K562 (cell line): ENCODE data around the gene DNMT1. TPM values are rescaled to one million over a fixed set of nuclear protein-coding genes. Genes with fewer than 3 reads are reported as not detected.

Source experiments
- ATAC-seq: fragments of 200-7000 bp; cut with Tn5 transposase; 3 replicates; pipeline ENCODE4 v1.9.1; 2020; ENCODE audit warnings: moderate library complexity
- BruUV-seq: library from RNA; stranded (reverse); fragments of 400-500 nt; replicated peaks from 2 replicates; lab custom pipeline; 2021; lab: Mats Ljungman, UMichigan
- CTCF ChIA-PET: fragments of 300-600 bp; formaldehyde crosslinking; extraction: SDS; loops from one replicate; lab custom pipeline; 2021; ENCODE audit warnings: low intra/inter-chr PET ratio; lab: Yijun Ruan, JAX
- POLR2A ChIA-PET: fragments of 300-600, 350-650 bp; sonication (Branson Sonifier 250); formaldehyde crosslinking; extraction: SDS; loops from one replicate; lab custom pipeline; 2021; ENCODE audit warnings: antibody characterized with exemption, inconsistent platforms; lab: Yijun Ruan, JAX
- DNase-seq, 4 experiments: peaks; one replicate each; pipeline versions ENCODE4 v3.0.0 to v3.0.0-alpha.2; 2011 to 2018; ENCODE audit warnings: low spot score in 3 of 4, mixed read lengths in 3 of 4; ENCODE audit errors: extremely low read depth in 1 of 4
- FAIRE-seq: peaks from 2 replicates; lab custom pipeline; 2011; peaks lifted over from hg19 to GRCh38; lab: Jason Lieb, UNC
- H2AFZ ChIP-seq: 2 replicates; pipeline ENCODE4 v1.6.0; 2011; ENCODE audit warnings: low read depth, low read length, control low read depth, inconsistent platforms
- H3K27ac ChIP-seq: fragments of 200-600 bp; 3 replicates; pipeline ENCODE4 v1.8.0; 2011; ENCODE audit warnings: low read depth, mild to moderate bottlenecking, control low read depth, inconsistent platforms, low read length, moderate library complexity, mixed read lengths; ENCODE audit errors: extremely low read depth
- H3K27me3 ChIP-seq, 2 experiments: fragments of 300-600 bp in 1 of 2; 2 replicates in 1 of 2; 3 replicates in 1 of 2; pipeline versions ENCODE4 v1.6.0 to v1.8.0; 2011; ENCODE audit warnings: inconsistent platforms in 2 of 2, low read length in 2 of 2, mild to moderate bottlenecking in 1 of 2, mixed read lengths in 1 of 2, moderate library complexity in 1 of 2; ENCODE audit not compliant: control insufficient read depth in 2 of 2, insufficient read depth in 2 of 2
- H3K36me3 ChIP-seq: fragments of 300-600 bp; 3 replicates; pipeline ENCODE4 v1.8.0; 2011; ENCODE audit warnings: mild to moderate bottlenecking, low read length, inconsistent platforms; ENCODE audit not compliant: control insufficient read depth, insufficient read depth
- H3K4me1 ChIP-seq, 2 experiments: fragments of 200-600 bp in 1 of 2; replicated peaks in 1 of 2; 2 replicates in 1 of 2; 3 replicates in 1 of 2; pipeline versions ENCODE4 v1.5.1 to v1.8.0; 2011; ENCODE audit warnings: inconsistent platforms in 2 of 2, low read length in 2 of 2, mild to moderate bottlenecking in 1 of 2, mixed read lengths in 1 of 2, moderate library complexity in 1 of 2; ENCODE audit not compliant: control insufficient read depth in 2 of 2, insufficient read depth in 2 of 2
- H3K4me2 ChIP-seq: 2 replicates; pipeline ENCODE4 v1.6.1; 2011; ENCODE audit warnings: low read length, control low read depth, inconsistent platforms, mixed read lengths; ENCODE audit not compliant: insufficient read depth
- H3K4me3 ChIP-seq: fragments of 200-600 bp; sonication (generic), shearing (Covaris generic); 2 replicates; pipeline ENCODE4 v1.5.1; 2016; ENCODE audit warnings: control low read depth, inconsistent platforms
- H3K79me2 ChIP-seq: fragments of 200-600 bp; 3 replicates; pipeline ENCODE4 v1.8.0; 2011; ENCODE audit warnings: low read length, inconsistent platforms; ENCODE audit not compliant: control insufficient read depth, insufficient read depth
- H3K9ac ChIP-seq, 2 experiments: 2 replicates each; pipeline versions ENCODE4 v1.6.0 to v1.6.1; 2011; ENCODE audit warnings: low read depth in 2 of 2, low read length in 2 of 2, control low read depth in 1 of 2, inconsistent platforms in 1 of 2, mild to moderate bottlenecking in 1 of 2, mixed read lengths in 1 of 2; ENCODE audit not compliant: insufficient read depth in 1 of 2
- H3K9me1 ChIP-seq: one replicate; pipeline ENCODE4 v1.6.0; 2011; ENCODE audit warnings: inconsistent platforms, mild to moderate bottlenecking, low read length, moderate library complexity; ENCODE audit not compliant: control insufficient read depth, insufficient read depth
- H3K9me3 ChIP-seq: replicated peaks from 2 replicates; pipeline ENCODE4 v1.5.1; 2011; ENCODE audit warnings: low read depth, low read length, inconsistent platforms; ENCODE audit not compliant: control insufficient read depth, insufficient read depth
- H4K20me1 ChIP-seq: replicated peaks from 2 replicates; pipeline ENCODE4 v1.6.1; 2011; ENCODE audit warnings: low read length, inconsistent platforms, mixed read lengths; ENCODE audit not compliant: control insufficient read depth, insufficient read depth
- BCOR ChIP-seq: fragments of 450-650 bp; IDR thresholded peaks from 2 replicates; pipeline ENCODE4 v1.6.1; 2016
- DIDO1 ChIP-seq: fragments of 450-650 bp; IDR thresholded peaks from 2 replicates; pipeline ENCODE4 v1.6.1; 2016; ENCODE audit warnings: low read depth, missing biosample characterization, missing genetic modification characterization
- L3MBTL2 ChIP-seq: fragments of 450-650 bp; IDR thresholded peaks from 2 replicates; pipeline ENCODE4 v1.6.1; 2016; ENCODE audit warnings: mild to moderate bottlenecking, moderate library complexity
- SAFB ChIP-seq: fragments of 200-400 bp; formaldehyde crosslinking; IDR thresholded peaks from 2 replicates; pipeline ENCODE4 v1.6.1; 2017; ENCODE audit warnings: low read depth, low read length, borderline replicate concordance
- ZC3H8 ChIP-seq: fragments of 450-650 bp; IDR thresholded peaks from 2 replicates; pipeline ENCODE4 v1.6.1; 2017
- ZFPM2 ChIP-seq: fragments of 250-450 bp; sonication (Bioruptor Pico); IDR thresholded peaks from 2 replicates; pipeline ENCODE4 v1.5.1; 2022; ENCODE audit warnings: mild to moderate bottlenecking
- WGBS: fragments of 100-300 bp; shearing (Covaris generic); methylation state at CpG from one replicate; pipeline ENCODE4 v1.1.6; 2016; ENCODE audit warnings: low coverage, mixed read lengths; ENCODE audit not compliant: insufficient coverage; ENCODE audit errors: missing lambda C conversion rate; 5-methylcytosine and 5-hydroxymethylcytosine counted together
- in situ Hi-C: fragments of 300-500 bp; cut with MboI; formaldehyde crosslinking; loops from 4 replicates; pipeline ENCODE4 v1.15.0; 2018; ENCODE audit warnings: inconsistent platforms, mixed read lengths
- intact Hi-C: fragments of 100-400 bp; cut with micrococcal nuclease; formaldehyde crosslinking; loops from 2 replicates; pipeline ENCODE4 v1.14.2; 2022
- polyA plus RNA-seq, 8 experiments: library from polyadenylated mRNA; depleted of rRNA in 4 of 8; stranded (reverse) in 5 of 8; unstranded in 3 of 8; fragments of >200 nt; fragmentation: Nextera tagmentation in 2 of 8; fragmentation: Illumina TruSeq in 1 of 8; extraction: Ambion mirVana in 2 of 8; extraction: Trizol in 1 of 8; gene quantifications; 2 replicates each; pipeline versions ENCODE4 v1.2.1 to v1.2.3, GENCODE V29; 2011 to 2014; ENCODE audit warnings: inconsistent platforms in 1 of 8, missing spikeins in 1 of 8
- total RNA-seq, 7 experiments: library from RNA; depleted of rRNA in 6 of 7; stranded (reverse); fragments of >200 nt in 6 of 7; fragmentation: Illumina TruSeq in 2 of 7; extraction: Trizol in 2 of 7; gene quantifications; 2 replicates each; pipeline versions ENCODE4 v1.2.1 to v1.2.3, GENCODE V29; 2011 to 2021; ENCODE audit warnings: low replicate concordance in 1 of 7
- TF ChIP-seq, protein P1 (sequence below): sonication (generic); formaldehyde crosslinking; IDR thresholded peaks from 2 replicates; pipeline ENCODE4 v1.8.0; 2023; ENCODE audit warnings: mild to moderate bottlenecking, missing genetic modification reagents
- TF ChIP-seq, protein P2 (sequence below): fragments of 250-450 bp; sonication (Bioruptor Pico); IDR thresholded peaks from 2 replicates; pipeline ENCODE4 v1.4.0; 2020
- TF ChIP-seq, protein P3 (sequence below): IDR thresholded peaks from 2 replicates; pipeline ENCODE4 v1.6.1; 2011; ENCODE audit not compliant: insufficient read length; ENCODE audit errors: extremely low read depth
- TF ChIP-seq, protein P4 (sequence below): fragments of 250-450 bp; sonication (Bioruptor Pico); IDR thresholded peaks from 2 replicates; pipeline ENCODE4 v1.5.0; 2020; ENCODE audit warnings: mild to moderate bottlenecking

Gene DNMT1
- total and polyA plus RNA-seq, 9 of the 15 experiments (the other 6 are each of a cell fraction or from before 2014, with no cell fraction given) = 80.1 to 271 (median 121) TPM

DNA sequence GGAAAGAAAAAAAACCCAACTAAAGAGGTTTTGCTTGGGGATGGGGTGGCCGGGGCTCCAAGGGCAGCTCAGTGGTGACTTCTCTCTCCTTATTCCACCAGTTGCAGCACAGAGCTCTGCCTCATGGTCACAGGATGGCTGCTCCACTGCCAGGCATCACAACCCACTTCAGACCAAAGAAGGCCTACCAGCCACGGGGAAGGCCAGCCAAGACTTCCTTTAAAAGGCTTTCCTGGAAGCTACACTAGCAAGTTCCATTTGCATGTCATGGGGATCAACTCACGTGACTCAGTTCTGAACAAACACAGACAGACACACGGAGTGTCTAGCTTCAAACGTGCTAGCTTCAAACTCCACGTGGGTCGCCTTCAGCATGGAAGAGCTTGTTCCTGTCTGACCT is 61.8 kb downstream of the DNMT1 start (continued):
- TF ChIP-seq, protein P1, sequence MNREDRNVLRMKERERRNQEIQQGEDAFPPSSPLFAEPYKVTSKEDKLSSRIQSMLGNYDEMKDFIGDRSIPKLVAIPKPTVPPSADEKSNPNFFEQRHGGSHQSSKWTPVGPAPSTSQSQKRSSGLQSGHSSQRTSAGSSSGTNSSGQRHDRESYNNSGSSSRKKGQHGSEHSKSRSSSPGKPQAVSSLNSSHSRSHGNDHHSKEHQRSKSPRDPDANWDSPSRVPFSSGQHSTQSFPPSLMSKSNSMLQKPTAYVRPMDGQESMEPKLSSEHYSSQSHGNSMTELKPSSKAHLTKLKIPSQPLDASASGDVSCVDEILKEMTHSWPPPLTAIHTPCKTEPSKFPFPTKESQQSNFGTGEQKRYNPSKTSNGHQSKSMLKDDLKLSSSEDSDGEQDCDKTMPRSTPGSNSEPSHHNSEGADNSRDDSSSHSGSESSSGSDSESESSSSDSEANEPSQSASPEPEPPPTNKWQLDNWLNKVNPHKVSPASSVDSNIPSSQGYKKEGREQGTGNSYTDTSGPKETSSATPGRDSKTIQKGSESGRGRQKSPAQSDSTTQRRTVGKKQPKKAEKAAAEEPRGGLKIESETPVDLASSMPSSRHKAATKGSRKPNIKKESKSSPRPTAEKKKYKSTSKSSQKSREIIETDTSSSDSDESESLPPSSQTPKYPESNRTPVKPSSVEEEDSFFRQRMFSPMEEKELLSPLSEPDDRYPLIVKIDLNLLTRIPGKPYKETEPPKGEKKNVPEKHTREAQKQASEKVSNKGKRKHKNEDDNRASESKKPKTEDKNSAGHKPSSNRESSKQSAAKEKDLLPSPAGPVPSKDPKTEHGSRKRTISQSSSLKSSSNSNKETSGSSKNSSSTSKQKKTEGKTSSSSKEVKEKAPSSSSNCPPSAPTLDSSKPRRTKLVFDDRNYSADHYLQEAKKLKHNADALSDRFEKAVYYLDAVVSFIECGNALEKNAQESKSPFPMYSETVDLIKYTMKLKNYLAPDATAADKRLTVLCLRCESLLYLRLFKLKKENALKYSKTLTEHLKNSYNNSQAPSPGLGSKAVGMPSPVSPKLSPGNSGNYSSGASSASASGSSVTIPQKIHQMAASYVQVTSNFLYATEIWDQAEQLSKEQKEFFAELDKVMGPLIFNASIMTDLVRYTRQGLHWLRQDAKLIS (CRISPR knock-in tag) = no peak

DNA sequence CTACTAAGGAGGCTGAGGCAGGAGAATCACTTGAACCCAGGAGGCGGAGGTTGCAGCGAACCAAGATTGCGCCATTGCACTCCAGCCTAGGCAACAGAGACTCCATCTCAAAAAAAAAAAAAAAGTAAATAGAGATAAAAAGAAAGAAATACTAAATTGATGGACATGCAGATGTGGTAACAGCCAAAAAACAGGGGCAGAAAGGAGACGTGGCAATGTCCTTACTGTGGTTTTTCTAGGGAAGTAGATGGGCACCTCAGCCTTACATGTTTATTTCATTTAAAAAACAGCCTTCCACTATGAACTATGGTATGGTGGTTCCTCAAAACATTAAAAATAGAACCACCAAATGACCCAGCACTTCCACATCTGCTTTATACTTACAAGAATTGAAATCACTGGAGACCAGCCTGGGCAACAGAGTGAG is 68.5 kb downstream of the DNMT1 start:
- no peak overlapping the region for H3K4me2 ChIP-seq
- H2AFZ ChIP-seq = no peak overlapping the region
- peaks cover 13% of the 10 kb centered on the region; the same call in 2 of the 3 replicates for H3K36me3 ChIP-seq
- no peaks in the 10 kb centered on the region for H3K9me3 ChIP-seq
- ATAC-seq = no peak
- no peak overlapping the region for H3K4me3 ChIP-seq
- no peaks in the 10 kb centered on the region; a peak in 1 of 5 replicates for H3K4me1 ChIP-seq
- BruUV-seq = no TSS peak
- DNase-seq = no peak
- H3K79me2 ChIP-seq = no peaks in the 10 kb centered on the region
- intact Hi-C loops (no loop called here), in situ Hi-C loops (no loop called here)
- H3K9me1 ChIP-seq = no peaks in the 10 kb centered on the region
- FAIRE-seq = no peak
- ChIA-PET POLR2A (no interaction called here), CTCF (no interaction called here)
- no peaks in the 10 kb centered on the region for H3K27me3 ChIP-seq
- no peak overlapping the region for H3K9ac ChIP-seq
- no peaks in the 10 kb centered on the region for H4K20me1 ChIP-seq
- 92% methylated on average over 3 of the region's 4 CpGs for WGBS
- no peak overlapping the region for H3K27ac ChIP-seq
- no peak for TF ChIP-seq SAFB
- TF ChIP-seq, protein P2, sequence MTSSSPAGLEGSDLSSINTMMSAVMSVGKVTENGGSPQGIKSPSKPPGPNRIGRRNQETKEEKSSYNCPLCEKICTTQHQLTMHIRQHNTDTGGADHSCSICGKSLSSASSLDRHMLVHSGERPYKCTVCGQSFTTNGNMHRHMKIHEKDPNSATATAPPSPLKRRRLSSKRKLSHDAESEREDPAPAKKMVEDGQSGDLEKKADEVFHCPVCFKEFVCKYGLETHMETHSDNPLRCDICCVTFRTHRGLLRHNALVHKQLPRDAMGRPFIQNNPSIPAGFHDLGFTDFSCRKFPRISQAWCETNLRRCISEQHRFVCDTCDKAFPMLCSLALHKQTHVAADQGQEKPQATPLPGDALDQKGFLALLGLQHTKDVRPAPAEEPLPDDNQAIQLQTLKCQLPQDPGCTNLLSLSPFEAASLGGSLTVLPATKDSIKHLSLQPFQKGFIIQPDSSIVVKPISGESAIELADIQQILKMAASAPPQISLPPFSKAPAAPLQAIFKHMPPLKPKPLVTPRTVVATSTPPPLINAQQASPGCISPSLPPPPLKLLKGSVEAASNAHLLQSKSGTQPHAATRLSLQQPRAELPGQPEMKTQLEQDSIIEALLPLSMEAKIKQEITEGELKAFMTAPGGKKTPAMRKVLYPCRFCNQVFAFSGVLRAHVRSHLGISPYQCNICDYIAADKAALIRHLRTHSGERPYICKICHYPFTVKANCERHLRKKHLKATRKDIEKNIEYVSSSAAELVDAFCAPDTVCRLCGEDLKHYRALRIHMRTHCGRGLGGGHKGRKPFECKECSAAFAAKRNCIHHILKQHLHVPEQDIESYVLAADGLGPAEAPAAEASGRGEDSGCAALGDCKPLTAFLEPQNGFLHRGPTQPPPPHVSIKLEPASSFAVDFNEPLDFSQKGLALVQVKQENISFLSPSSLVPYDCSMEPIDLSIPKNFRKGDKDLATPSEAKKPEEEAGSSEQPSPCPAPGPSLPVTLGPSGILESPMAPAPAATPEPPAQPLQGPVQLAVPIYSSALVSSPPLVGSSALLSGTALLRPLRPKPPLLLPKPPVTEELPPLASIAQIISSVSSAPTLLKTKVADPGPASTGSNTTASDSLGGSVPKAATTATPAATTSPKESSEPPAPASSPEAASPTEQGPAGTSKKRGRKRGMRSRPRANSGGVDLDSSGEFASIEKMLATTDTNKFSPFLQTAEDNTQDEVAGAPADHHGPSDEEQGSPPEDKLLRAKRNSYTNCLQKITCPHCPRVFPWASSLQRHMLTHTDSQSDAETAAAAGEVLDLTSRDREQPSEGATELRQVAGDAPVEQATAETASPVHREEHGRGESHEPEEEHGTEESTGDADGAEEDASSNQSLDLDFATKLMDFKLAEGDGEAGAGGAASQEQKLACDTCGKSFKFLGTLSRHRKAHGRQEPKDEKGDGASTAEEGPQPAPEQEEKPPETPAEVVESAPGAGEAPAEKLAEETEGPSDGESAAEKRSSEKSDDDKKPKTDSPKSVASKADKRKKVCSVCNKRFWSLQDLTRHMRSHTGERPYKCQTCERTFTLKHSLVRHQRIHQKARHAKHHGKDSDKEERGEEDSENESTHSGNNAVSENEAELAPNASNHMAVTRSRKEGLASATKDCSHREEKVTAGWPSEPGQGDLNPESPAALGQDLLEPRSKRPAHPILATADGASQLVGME = no peak
- TF ChIP-seq, protein P3, sequence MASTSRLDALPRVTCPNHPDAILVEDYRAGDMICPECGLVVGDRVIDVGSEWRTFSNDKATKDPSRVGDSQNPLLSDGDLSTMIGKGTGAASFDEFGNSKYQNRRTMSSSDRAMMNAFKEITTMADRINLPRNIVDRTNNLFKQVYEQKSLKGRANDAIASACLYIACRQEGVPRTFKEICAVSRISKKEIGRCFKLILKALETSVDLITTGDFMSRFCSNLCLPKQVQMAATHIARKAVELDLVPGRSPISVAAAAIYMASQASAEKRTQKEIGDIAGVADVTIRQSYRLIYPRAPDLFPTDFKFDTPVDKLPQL = no peak
- no peak for TF ChIP-seq ZC3H8
- no peak for TF ChIP-seq BCOR
- no peak for TF ChIP-seq L3MBTL2
- no peak for TF ChIP-seq ZFPM2
- TF ChIP-seq DIDO1 (tag) = no peak
- TF ChIP-seq, protein P4, sequence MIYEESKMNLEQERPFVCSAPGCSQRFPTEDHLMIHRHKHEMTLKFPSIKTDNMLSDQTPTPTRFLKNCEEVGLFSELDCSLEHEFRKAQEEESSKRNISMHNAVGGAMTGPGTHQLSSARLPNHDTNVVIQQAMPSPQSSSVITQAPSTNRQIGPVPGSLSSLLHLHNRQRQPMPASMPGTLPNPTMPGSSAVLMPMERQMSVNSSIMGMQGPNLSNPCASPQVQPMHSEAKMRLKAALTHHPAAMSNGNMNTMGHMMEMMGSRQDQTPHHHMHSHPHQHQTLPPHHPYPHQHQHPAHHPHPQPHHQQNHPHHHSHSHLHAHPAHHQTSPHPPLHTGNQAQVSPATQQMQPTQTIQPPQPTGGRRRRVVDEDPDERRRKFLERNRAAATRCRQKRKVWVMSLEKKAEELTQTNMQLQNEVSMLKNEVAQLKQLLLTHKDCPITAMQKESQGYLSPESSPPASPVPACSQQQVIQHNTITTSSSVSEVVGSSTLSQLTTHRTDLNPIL (CRISPR knock-in tag) = no peak
